Type B pancreatic cell (in vitro differentiated cells): Measurements from ENCODE around the gene ENTHD1. TPM values are rescaled to one million over a fixed set of nuclear protein-coding genes. Genes with fewer than 3 reads are reported as not detected.

Experiments used
- DNase-seq: peaks from one replicate; pipeline ENCODE4 v3.0.0; 2021; ENCODE audit warnings: mixed read lengths; ENCODE audit not compliant: unreplicated experiment; ENCODE audit errors: extremely low spot score
- H3K27ac Mint-ChIP-seq: 2 replicates; pipeline ENCODE4 v1.8.0; 2021; ENCODE audit warnings: mild to moderate bottlenecking, mixed read lengths
- H3K27me3 Mint-ChIP-seq: 2 replicates; pipeline ENCODE4 v1.8.0; 2021; ENCODE audit warnings: mixed read lengths
- H3K36me3 Mint-ChIP-seq: 2 replicates; pipeline ENCODE4 v1.8.0; 2021; ENCODE audit warnings: mixed read lengths
- H3K4me1 Mint-ChIP-seq: one replicate; pipeline ENCODE4 v1.8.0; 2021; ENCODE audit warnings: mixed read lengths; ENCODE audit not compliant: unreplicated experiment
- H3K4me3 Mint-ChIP-seq: 2 replicates; pipeline ENCODE4 v1.8.0; 2021; ENCODE audit warnings: mild to moderate bottlenecking, mixed read lengths
- H3K9me3 Mint-ChIP-seq: 2 replicates; pipeline ENCODE4 v1.8.0; 2021; ENCODE audit warnings: mixed read lengths
- total RNA-seq: library from RNA; stranded (reverse); gene quantifications from 2 replicates; pipeline ENCODE4 v1.2.1, GENCODE V29; 2021; ENCODE audit warnings: low replicate concordance
- TF ChIP-seq, protein P1 (sequence below): fragments of 200-600 bp; sonication (generic); conservative IDR thresholded peaks from 2 replicates; pipeline ENCODE4 v1.5.0; 2021; ENCODE audit warnings: antibody characterized with exemption, mild to moderate bottlenecking

Gene ENTHD1
- total RNA-seq, 1 donor from 2014 or later, result not detected

DNA sequence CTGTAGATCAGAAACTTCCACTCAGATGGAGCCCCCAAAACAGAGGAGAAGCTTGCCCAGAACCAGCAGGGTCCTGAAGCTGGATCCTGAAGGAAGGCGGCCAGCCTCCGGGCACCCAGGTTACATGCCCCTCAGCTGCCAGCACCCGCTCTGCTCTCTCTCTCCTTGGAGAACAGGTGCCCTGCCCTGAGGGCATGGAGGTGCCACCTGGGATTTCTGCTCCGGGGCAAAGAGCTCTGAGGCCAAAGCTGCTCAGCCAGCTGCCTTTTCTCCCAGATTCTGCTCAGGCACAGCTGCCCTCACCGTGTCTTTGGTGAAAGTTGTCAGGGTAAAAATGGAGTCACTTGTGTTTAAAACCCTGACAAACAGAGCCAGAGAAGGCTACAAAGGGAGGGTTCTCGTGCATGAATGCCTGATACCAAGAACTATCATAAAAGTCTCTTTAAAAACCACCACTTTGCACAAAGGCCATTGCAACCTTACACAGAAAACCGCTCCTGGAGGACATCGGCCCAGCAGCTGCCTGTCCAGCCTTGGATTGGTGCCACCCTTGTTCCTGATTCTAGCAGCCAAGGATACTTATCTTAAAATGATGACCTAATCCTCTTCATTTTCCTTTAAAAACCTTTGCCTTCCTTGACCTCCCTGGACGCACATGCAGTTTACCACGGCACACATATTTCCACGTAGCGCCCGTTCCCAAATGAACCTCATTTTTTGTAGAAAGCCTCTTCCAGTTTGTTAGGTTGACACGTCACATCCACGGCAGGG is 183.0 kb downstream of the ENTHD1 start:
- Mint-ChIP-seq H3K27ac (no peak overlapping the region), H3K27me3 (peaks cover 39% of the 10 kb centered on the region), H3K4me1 (peaks cover 14% of the 10 kb centered on the region), H3K36me3 (no peaks in the 10 kb centered on the region), H3K9me3 (no peaks in the 10 kb centered on the region), H3K4me3 (no peak overlapping the region)
- no peak for DNase-seq
- TF ChIP-seq, protein P1, sequence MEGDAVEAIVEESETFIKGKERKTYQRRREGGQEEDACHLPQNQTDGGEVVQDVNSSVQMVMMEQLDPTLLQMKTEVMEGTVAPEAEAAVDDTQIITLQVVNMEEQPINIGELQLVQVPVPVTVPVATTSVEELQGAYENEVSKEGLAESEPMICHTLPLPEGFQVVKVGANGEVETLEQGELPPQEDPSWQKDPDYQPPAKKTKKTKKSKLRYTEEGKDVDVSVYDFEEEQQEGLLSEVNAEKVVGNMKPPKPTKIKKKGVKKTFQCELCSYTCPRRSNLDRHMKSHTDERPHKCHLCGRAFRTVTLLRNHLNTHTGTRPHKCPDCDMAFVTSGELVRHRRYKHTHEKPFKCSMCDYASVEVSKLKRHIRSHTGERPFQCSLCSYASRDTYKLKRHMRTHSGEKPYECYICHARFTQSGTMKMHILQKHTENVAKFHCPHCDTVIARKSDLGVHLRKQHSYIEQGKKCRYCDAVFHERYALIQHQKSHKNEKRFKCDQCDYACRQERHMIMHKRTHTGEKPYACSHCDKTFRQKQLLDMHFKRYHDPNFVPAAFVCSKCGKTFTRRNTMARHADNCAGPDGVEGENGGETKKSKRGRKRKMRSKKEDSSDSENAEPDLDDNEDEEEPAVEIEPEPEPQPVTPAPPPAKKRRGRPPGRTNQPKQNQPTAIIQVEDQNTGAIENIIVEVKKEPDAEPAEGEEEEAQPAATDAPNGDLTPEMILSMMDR, result no peak

DNA sequence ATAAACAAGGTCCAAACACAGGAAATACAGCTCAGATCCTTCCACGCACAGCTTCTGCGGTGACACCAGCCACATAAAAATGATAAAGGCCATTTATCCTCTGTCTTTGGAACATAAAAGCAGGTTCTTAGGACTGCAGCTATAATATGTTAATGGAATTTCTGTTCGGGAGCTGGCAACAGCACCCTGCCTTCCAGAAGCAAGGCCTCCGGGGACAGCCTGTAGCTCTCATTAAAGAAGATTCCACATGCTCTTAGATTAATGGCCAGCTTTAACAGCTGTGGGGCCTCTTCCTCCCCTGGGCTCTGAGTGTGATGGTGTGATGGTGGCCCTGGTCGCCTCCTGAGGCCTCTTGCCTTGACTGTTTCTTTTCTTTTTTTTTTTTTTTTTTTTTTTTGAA is 185.7 kb downstream of the ENTHD1 start:
- H3K27ac Mint-ChIP-seq, result no peak overlapping the region
- no peak for DNase-seq
- peaks cover 19% of the 10 kb centered on the region for H3K4me1 Mint-ChIP-seq
- TF ChIP-seq, protein P1, result no peak
- H3K4me3 Mint-ChIP-seq, result no peak overlapping the region
- H3K36me3 Mint-ChIP-seq, result no peaks in the 10 kb centered on the region
- no peaks in the 10 kb centered on the region for H3K9me3 Mint-ChIP-seq
- peaks cover 31% of the 10 kb centered on the region for H3K27me3 Mint-ChIP-seq

DNA sequence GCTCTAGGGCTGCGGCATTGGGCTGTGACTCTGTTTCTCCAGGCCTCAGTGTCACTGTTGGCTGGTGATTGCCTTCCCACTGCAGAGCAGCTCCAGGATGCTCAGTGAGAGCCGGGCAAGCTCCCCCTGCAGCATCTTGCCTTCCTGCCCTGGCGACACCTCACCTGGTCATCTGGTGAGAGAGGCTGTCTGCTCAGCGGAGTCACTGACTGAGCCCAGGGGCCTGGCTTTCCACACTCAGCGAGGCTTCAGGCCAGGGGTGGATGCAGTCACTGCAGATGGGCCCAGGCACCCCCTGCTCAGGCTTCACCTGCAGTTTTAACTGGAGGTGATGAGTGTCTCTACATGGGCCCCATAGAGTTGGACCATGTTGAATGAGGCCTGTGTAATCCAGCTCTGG is 186.2 kb downstream of the ENTHD1 start:
- DNase-seq, result no peak
- H3K4me1 Mint-ChIP-seq, result peaks cover 18% of the 10 kb centered on the region
- peaks cover 28% of the 10 kb centered on the region for H3K27me3 Mint-ChIP-seq
- no peaks in the 10 kb centered on the region for H3K9me3 Mint-ChIP-seq
- no peak overlapping the region for H3K27ac Mint-ChIP-seq
- TF ChIP-seq, protein P1, result no peak
- H3K4me3 Mint-ChIP-seq, result no peak overlapping the region
- no peaks in the 10 kb centered on the region for H3K36me3 Mint-ChIP-seq

DNA sequence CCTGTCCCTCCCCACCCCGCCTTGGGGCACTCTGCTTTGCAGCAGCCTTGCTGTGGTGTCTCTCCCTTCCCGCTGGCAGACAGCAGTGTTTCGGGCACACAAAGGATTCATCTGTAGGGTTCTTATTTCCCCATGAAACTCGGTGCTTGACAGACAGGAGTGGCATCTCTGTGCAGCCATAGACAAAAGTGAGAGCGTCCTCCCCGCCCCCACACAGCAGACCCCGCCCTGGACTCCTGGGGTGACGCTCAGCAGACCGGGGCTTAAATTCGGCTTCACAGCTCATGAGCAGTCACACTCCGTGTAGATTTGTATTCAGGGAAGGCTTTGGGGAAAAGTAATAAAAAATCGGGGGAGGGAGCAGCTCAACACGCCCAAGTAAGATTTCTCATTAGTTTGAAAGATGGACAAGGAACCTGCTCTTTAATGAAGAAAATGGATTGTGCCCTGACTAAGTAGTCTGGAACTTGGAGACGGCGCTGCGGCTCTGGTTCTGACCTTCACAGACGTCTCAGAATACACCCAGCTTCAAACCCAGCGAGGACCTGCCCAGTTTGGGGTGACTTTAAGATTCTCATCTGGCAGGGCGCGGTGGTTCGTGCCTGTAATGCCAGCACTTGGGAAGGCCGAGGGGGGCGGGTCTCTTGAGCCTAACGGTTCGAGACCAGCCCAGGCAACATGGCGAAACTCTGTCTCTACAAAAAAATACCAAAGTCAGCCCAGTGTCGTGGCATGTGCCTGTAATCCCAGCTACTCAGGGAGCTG is 187.0 kb downstream of the ENTHD1 start:
- Mint-ChIP-seq H3K4me1 (peaks cover 18% of the 10 kb centered on the region), H3K27me3 (peaks cover 29% of the 10 kb centered on the region), H3K27ac (peak overlapping the region; percentile 39), H3K4me3 (no peak overlapping the region), H3K36me3 (no peaks in the 10 kb centered on the region), H3K9me3 (no peaks in the 10 kb centered on the region)
- DNase-seq, result no peak
- TF ChIP-seq, protein P1, result no peak

DNA sequence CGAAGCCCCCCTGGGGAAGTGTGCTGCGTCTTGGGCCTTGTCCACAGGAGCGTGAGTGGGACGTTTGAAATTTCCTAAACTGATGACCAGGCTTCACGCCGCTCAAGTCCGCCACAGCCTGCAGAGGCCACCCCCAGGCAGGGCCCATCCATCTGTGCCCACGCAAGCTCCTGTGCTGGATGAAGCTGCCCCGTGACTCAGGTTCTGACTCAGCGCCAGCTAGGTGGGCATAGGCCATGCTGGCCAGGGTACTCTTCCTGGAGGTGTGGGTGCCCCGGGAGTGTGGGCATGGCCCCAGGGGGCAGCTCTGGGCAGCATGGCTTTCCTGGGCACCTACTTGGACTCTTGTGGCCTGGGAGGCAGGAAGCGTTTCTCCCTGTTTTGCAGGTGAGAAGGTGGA is 188.2 kb downstream of the ENTHD1 start:
- no peak overlapping the region for H3K27ac Mint-ChIP-seq
- no peaks in the 10 kb centered on the region for H3K36me3 Mint-ChIP-seq
- peaks cover 23% of the 10 kb centered on the region for H3K4me1 Mint-ChIP-seq
- H3K4me3 Mint-ChIP-seq, result no peak overlapping the region
- TF ChIP-seq, protein P1, result no peak
- H3K27me3 Mint-ChIP-seq, result peaks cover 26% of the 10 kb centered on the region
- H3K9me3 Mint-ChIP-seq, result no peaks in the 10 kb centered on the region
- DNase-seq, result no peak
